HL-60 (cell line): ENCODE measurements around the gene GMEB2.

Experiments
- GABPA ChIP-seq: IDR thresholded peaks from 2 replicates; pipeline ENCODE4 v1.6.1; 2012; ENCODE audit warnings: low read depth
- POLR2AphosphoS5 ChIP-seq: IDR thresholded peaks from 2 replicates; pipeline ENCODE4 v1.6.1; 2012; ENCODE audit warnings: low read depth
- TF ChIP-seq, protein P1 (sequence below): IDR thresholded peaks from one replicate; pipeline ENCODE4 v1.5.1; 2011; ENCODE audit warnings: low read length, control low read depth, inconsistent platforms; ENCODE audit not compliant: insufficient read depth

DNA sequence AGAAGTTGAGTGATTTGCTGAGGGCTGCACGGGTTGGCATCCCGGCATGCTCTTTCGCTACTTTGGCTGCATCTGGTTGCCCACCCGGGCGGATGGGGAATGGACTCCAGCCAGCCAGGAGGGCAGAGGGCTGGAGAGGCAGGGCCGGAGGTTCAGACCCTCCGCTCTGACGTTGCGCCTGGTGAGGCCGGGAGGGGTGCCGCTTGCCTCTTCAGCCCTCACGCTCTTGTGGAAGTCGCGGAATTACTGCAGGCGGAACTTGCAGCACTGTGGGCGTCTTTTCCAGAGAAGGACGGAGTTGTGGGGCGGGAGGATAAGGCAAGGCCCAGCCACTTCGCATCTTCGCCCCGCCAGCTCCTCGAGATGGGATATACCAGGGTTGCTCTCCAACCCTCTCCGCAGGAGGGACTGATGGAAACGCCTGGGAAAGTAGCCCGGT lies 31.9 kb upstream of the GMEB2 start:
- TF ChIP-seq, protein P1, sequence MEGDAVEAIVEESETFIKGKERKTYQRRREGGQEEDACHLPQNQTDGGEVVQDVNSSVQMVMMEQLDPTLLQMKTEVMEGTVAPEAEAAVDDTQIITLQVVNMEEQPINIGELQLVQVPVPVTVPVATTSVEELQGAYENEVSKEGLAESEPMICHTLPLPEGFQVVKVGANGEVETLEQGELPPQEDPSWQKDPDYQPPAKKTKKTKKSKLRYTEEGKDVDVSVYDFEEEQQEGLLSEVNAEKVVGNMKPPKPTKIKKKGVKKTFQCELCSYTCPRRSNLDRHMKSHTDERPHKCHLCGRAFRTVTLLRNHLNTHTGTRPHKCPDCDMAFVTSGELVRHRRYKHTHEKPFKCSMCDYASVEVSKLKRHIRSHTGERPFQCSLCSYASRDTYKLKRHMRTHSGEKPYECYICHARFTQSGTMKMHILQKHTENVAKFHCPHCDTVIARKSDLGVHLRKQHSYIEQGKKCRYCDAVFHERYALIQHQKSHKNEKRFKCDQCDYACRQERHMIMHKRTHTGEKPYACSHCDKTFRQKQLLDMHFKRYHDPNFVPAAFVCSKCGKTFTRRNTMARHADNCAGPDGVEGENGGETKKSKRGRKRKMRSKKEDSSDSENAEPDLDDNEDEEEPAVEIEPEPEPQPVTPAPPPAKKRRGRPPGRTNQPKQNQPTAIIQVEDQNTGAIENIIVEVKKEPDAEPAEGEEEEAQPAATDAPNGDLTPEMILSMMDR = no peak
- no peak for TF ChIP-seq GABPA
- TF ChIP-seq POLR2AphosphoS5 = no peak
